DOHH2 (cell line): ENCODE data around the gene NAA10.

Experiments used
- H3F3A ChIP-seq: fragments of 200-600 bp; sonication (generic), shearing (Covaris generic); 2 replicates; pipeline ENCODE4 v1.6.0; 2016; ENCODE audit warnings: antibody characterized with exemption, mild to moderate bottlenecking; ENCODE audit not compliant: control insufficient read depth, insufficient read depth
- H3K27ac ChIP-seq: fragments of 200-600 bp; sonication (generic); 2 replicates; pipeline ENCODE4 v1.5.1; 2014; ENCODE audit warnings: low read depth, mild to moderate bottlenecking, low read length, moderate library complexity
- H3K27me3 ChIP-seq: fragments of 200-600 bp; sonication (generic); 2 replicates; pipeline ENCODE4 v1.6.1; 2014; ENCODE audit warnings: mild to moderate bottlenecking, low read length, mixed read lengths; ENCODE audit not compliant: control insufficient read depth
- H3K36me3 ChIP-seq: fragments of 200-600 bp; sonication (generic); 2 replicates; pipeline ENCODE4 v1.6.1; 2014; ENCODE audit warnings: mild to moderate bottlenecking, low read length, moderate library complexity, mixed read lengths; ENCODE audit not compliant: control insufficient read depth
- H3K4me1 ChIP-seq: fragments of 200-600 bp; sonication (generic); 2 replicates; pipeline ENCODE4 v1.6.1; 2014; ENCODE audit warnings: mild to moderate bottlenecking, low read length, mixed read lengths; ENCODE audit not compliant: control insufficient read depth
- H3K4me2 ChIP-seq: fragments of 200-600 bp; sonication (generic); 2 replicates; pipeline ENCODE4 v1.6.0; 2014; ENCODE audit warnings: mild to moderate bottlenecking, low read length, moderate library complexity
- H3K4me3 ChIP-seq: fragments of 200-600 bp; sonication (generic); 2 replicates; pipeline ENCODE4 v1.5.1; 2014; ENCODE audit warnings: mild to moderate bottlenecking, low read length, mixed read lengths
- H3K79me2 ChIP-seq: fragments of 200-600 bp; sonication (generic); 2 replicates; pipeline ENCODE4 v1.6.1; 2014; ENCODE audit warnings: mild to moderate bottlenecking, low read length, mixed read lengths; ENCODE audit not compliant: control insufficient read depth
- H3K9me2 ChIP-seq: fragments of 200-600 bp; sonication (generic); replicated peaks from 2 replicates; pipeline ENCODE4 v1.6.1; 2014; ENCODE audit warnings: mild to moderate bottlenecking, low read length, mixed read lengths; ENCODE audit not compliant: control insufficient read depth
- H3K9me3 ChIP-seq: fragments of 200-600 bp; sonication (generic); 2 replicates; pipeline ENCODE4 v1.6.1; 2014; ENCODE audit warnings: antibody characterized with exemption, low read length, mixed read lengths; ENCODE audit not compliant: control insufficient read depth, insufficient read depth
- H4K20me1 ChIP-seq: fragments of 200-600 bp; sonication (generic); 2 replicates; pipeline ENCODE4 v1.6.0; 2014; ENCODE audit warnings: low read depth, mild to moderate bottlenecking, antibody characterized with exemption, low read length, moderate library complexity; ENCODE audit not compliant: control insufficient read depth, insufficient read depth
- CTCF ChIP-seq: fragments of 200-600 bp; sonication (generic); IDR thresholded peaks from one replicate; pipeline ENCODE4 v1.5.1; 2014; ENCODE audit warnings: antibody characterized with exemption, mild to moderate bottlenecking, low read depth, low read length; ENCODE audit not compliant: poor library complexity, severe bottlenecking
- EZH2phosphoT487 ChIP-seq: fragments of 200-600 bp; sonication (generic); IDR thresholded peaks from 2 replicates; pipeline ENCODE4 v1.6.1; 2017; ENCODE audit warnings: borderline replicate concordance, mild to moderate bottlenecking, antibody characterized with exemption, low read length, moderate library complexity, mixed read lengths

NAA10 gene

DNA sequence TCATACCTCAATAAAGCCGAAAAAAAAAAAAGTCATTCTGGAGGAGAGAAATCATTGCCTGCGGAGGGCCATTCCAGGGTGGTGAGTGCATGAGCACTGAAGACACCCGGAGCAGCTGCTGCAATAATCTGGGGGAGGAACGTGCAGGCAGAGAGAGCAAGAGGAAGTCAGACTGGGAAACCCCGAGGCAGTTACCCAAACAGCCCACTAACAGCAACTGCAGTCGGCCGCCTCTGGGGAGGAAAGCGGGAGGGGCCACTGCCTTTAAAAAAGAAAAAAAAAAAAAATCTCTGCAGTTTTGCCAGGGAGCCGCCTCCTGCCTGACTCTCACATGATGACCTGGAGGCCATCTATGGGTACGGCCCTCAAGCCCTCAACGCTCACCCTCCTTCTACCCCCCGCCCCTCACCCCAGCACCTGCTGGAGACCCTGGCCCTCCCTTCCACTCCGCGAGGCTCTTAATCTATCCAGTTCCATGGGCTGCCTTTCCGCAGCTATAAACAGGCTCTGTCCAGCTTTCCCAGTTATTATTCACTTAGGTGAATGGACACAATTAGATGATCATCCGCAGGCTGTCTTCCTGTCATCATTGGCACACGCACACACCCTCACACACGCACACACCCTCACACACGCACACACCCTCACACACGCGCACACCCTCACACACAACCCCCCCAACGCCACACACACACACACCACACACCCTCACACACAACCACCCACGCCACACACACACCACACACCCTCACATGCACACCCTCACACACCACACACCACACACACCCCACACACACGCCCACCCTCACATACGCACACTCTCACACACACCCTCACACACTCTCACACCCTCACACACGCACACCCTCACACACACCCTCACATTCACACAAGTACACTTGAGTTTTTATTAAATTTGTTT lies 33.7 kb downstream of the NAA10 start:
- Histone ChIP-seq H3F3A (no peaks in the 10 kb centered on the region), H3K27ac (peak overlapping the region; percentile 16; the same call in 1 of the 2 replicates), H4K20me1 (no peaks in the 10 kb centered on the region), H3K4me3 (peak overlapping the region; percentile 47), H3K4me2 (peak overlapping the region; percentile 59), H3K9me3 (no peaks in the 10 kb centered on the region), H3K4me1 (peaks cover 58% of the 10 kb centered on the region), H3K79me2 (no peaks in the 10 kb centered on the region), H3K9me2 (no peaks in the 10 kb centered on the region), H3K27me3 (no peaks in the 10 kb centered on the region), H3K36me3 (no peaks in the 10 kb centered on the region)
- no peak for TF ChIP-seq EZH2phosphoT487
- no peak for TF ChIP-seq CTCF

DNA sequence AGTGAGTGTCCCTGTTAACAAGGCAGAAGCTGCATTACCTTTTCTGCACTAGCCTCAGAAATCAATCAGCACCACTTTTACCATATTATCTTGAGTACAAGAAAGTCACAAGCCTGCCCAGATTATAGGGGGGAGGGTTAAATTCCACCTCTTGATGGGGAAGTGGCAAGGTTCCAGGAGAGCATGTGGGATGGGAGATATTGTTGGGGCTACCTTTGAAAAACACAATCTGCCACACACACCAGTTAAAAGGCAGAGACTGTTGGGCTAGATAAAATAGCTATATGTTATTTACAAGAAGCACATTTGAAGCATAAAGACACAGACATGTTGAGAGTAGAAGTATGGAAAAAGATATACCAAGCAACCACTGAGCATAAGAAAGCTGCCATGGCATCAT lies 36.9 kb downstream of the NAA10 start:
- H3K27me3 ChIP-seq: no peaks in the 10 kb centered on the region

DNA sequence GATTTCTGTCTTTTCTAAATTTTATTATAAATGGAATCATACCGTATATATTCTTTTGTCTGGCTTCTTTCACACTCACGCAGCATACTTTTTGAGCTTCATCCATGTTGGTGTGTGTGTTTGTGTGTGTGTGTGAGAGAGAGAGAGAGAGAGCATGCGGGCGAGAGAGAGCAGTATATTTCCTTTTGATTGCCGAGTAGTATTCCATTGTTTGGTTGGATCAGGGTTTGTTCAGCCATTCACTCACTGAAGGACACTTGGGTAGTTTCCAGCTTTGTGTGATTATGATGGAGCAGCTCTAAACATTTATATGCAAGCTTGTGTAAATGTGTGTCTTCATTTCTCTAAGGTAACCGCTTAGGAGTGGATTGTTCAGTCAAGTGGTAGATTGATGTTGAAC lies 45.7 kb downstream of the NAA10 start:
- no peak overlapping the region for H3K4me2 ChIP-seq
- H3K27me3 ChIP-seq: peaks cover 42% of the 10 kb centered on the region
- no peak overlapping the region for H3K4me3 ChIP-seq
- H3K9me3 ChIP-seq: no peaks in the 10 kb centered on the region
- TF ChIP-seq CTCF (no peak), EZH2phosphoT487 (no peak)
- no peaks in the 10 kb centered on the region for H3K79me2 ChIP-seq
- H3K36me3 ChIP-seq: no peaks in the 10 kb centered on the region
- H4K20me1 ChIP-seq: no peaks in the 10 kb centered on the region
- no peak overlapping the region for H3K27ac ChIP-seq
- no peaks in the 10 kb centered on the region for H3F3A ChIP-seq
- H3K9me2 ChIP-seq: no peaks in the 10 kb centered on the region
- H3K4me1 ChIP-seq: peaks cover 23% of the 10 kb centered on the region

More for the DNA sequence above, 36.9 kb downstream of the NAA10 start:
- Histone ChIP-seq H3K9me3 (no peaks in the 10 kb centered on the region), H3K4me3 (no peak overlapping the region), H3F3A (no peaks in the 10 kb centered on the region), H4K20me1 (no peaks in the 10 kb centered on the region), H3K27ac (no peak overlapping the region), H3K4me1 (peaks cover 43% of the 10 kb centered on the region), H3K9me2 (no peaks in the 10 kb centered on the region), H3K4me2 (no peak overlapping the region), H3K36me3 (no peaks in the 10 kb centered on the region), H3K79me2 (no peaks in the 10 kb centered on the region)
- TF ChIP-seq EZH2phosphoT487 (no peak), CTCF (no peak)
